GM19043 (cell line): ENCODE data around the gene POLR3E.
"Not testable (repeated sequence)": the region's sequence is repeated elsewhere in the genome, so short reads cannot be mapped to it uniquely, and the experiment has no call there.

Experiments used
- ATAC-seq: cut with Tn5 transposase; IDR thresholded peaks from one replicate; pipeline ENCODE4 v1.9.1; 2021; ENCODE audit warnings: low read depth; ENCODE audit not compliant: unreplicated experiment

POLR3E gene

GRCh38 chr16:22328081-22328725 lies 31.0 kb downstream of the POLR3E start:
- no peak for ATAC-seq

- ATAC-seq: no peak
Observed at GRCh38 chr16:22329199-22329695, 32.0 kb downstream of the POLR3E start.

- no peak for ATAC-seq
Observed at GRCh38 chr16:22330326-22330725, 33.1 kb downstream of the POLR3E start.

- ATAC-seq: no peak
Observed at GRCh38 chr16:22333457-22333994, 36.3 kb downstream of the POLR3E start.

GRCh38 chr16:22335668-22336246 lies 38.5 kb downstream of the POLR3E start:
- no peak for ATAC-seq

- ATAC-seq: no peak
Observed at GRCh38 chr16:22336581-22336980, 39.4 kb downstream of the POLR3E start.

- ATAC-seq: no peak
Observed at GRCh38 chr16:22337045-22337444, 39.8 kb downstream of the POLR3E start.

- no peak for ATAC-seq
Observed at GRCh38 chr16:22337849-22338635, 40.8 kb downstream of the POLR3E start.

GRCh38 chr16:22340945-22341344 lies 43.7 kb downstream of the POLR3E start:
- no peak for ATAC-seq

- no peak for ATAC-seq
Observed at GRCh38 chr16:22342082-22342481, 44.9 kb downstream of the POLR3E start.

- no peak for ATAC-seq
Observed at GRCh38 chr16:22346483-22346882, 49.3 kb downstream of the POLR3E start.

GRCh38 chr16:22347100-22347820 lies 50.1 kb downstream of the POLR3E start:
- ATAC-seq: no peak

GRCh38 chr16:22348291-22348690 lies 51.1 kb downstream of the POLR3E start:
- ATAC-seq: no peak

- ATAC-seq: not testable (repeated sequence)
Observed at GRCh38 chr16:22351017-22351416, 53.8 kb downstream of the POLR3E start.

- ATAC-seq: no peak
Observed at GRCh38 chr16:22352140-22352539, 54.9 kb downstream of the POLR3E start.

GRCh38 chr16:22352723-22353122 lies 55.5 kb downstream of the POLR3E start:
- ATAC-seq: no peak

GRCh38 chr16:22353191-22353919 lies 56.1 kb downstream of the POLR3E start:
- ATAC-seq: no peak

GRCh38 chr16:22353933-22354541 lies 56.8 kb downstream of the POLR3E start:
- ATAC-seq: no peak

- ATAC-seq: no peak
Observed at GRCh38 chr16:22355487-22355908, 58.3 kb downstream of the POLR3E start.
